NCI-H146 treated with DMSO at 0.1 percent for 48 hours (cell line): Measurements from ENCODE around the gene CASZ1.

Experiments
- DNase-seq: peaks from one replicate; lab custom pipeline; 2025; ENCODE audit not compliant: unreplicated experiment; lab: John Stamatoyannopoulos, UW

Gene CASZ1

GRCh38 chr1:10776190-10776905 is 20.1 kb downstream of the CASZ1 start:
- DNase-seq: no peak

- DNase-seq: no peak
Measured at GRCh38 chr1:10775763-10776162, 20.7 kb downstream of the CASZ1 start.

- no peak for DNase-seq
Measured at GRCh38 chr1:10774615-10775310, 21.7 kb downstream of the CASZ1 start.

GRCh38 chr1:10773851-10774614 is 22.4 kb downstream of the CASZ1 start:
- no peak for DNase-seq

- no peak for DNase-seq
Measured at GRCh38 chr1:10773376-10773775, 23.1 kb downstream of the CASZ1 start.

- no peak for DNase-seq
Measured at GRCh38 chr1:10772711-10773110, 23.7 kb downstream of the CASZ1 start.

GRCh38 chr1:10771789-10772188 is 24.7 kb downstream of the CASZ1 start:
- DNase-seq: no peak

- DNase-seq: no peak
Measured at GRCh38 chr1:10768552-10768951, 27.9 kb downstream of the CASZ1 start.

GRCh38 chr1:10767282-10767681 is 29.2 kb downstream of the CASZ1 start:
- DNase-seq: no peak

GRCh38 chr1:10765734-10766478 is 30.5 kb downstream of the CASZ1 start:
- no peak for DNase-seq

- DNase-seq: no peak
Measured at GRCh38 chr1:10765304-10765703, 31.1 kb downstream of the CASZ1 start.

- DNase-seq: no peak
Measured at GRCh38 chr1:10764296-10764798, 32.1 kb downstream of the CASZ1 start.

- no peak for DNase-seq
Measured at GRCh38 chr1:10762875-10763274, 33.6 kb downstream of the CASZ1 start.

GRCh38 chr1:10762153-10762523 is 34.3 kb downstream of the CASZ1 start:
- DNase-seq: no peak

- DNase-seq: no peak
Measured at GRCh38 chr1:10761503-10762152, 34.8 kb downstream of the CASZ1 start.

GRCh38 chr1:10760566-10761502 is 35.6 kb downstream of the CASZ1 start:
- DNase-seq: no peak

GRCh38 chr1:10759413-10760200 is 36.8 kb downstream of the CASZ1 start:
- no peak for DNase-seq

- no peak for DNase-seq
Measured at GRCh38 chr1:10756842-10757241, 39.6 kb downstream of the CASZ1 start.
